OCI-LY3 (cell line): ENCODE measurements around the gene RSAD1.

ENCODE experiments used
- CTCF ChIP-seq: fragments of 200-600, 300-600 bp; sonication (generic); IDR thresholded peaks from 2 replicates; pipeline ENCODE4 v1.5.1; 2014; ENCODE audit warnings: antibody characterized with exemption, low read length, low read depth
- EZH2phosphoT487 ChIP-seq: fragments of 200-600 bp; shearing (Covaris generic); IDR thresholded peaks from 2 replicates; pipeline ENCODE4 v1.6.1; 2018; ENCODE audit warnings: antibody characterized with exemption, mixed run types, low read depth

- TF ChIP-seq CTCF (no peak), EZH2phosphoT487 (no peak)
Measured at GRCh38 chr17:50481648-50482047, 3.0 kb downstream of the RSAD1 start.
